Parathyroid adenoma (tissue), 2 donors: ENCODE measurements around the gene ARHGEF3.

Experiments used
- H2AFZ ChIP-seq: fragments of 300-600 bp; sonication (generic); one replicate; pipeline ENCODE4 v1.7.0; 2017; ENCODE audit warnings: antibody characterized with exemption, mild to moderate bottlenecking
- H3K27ac ChIP-seq: fragments of 300-600 bp; sonication (generic); one replicate; pipeline ENCODE4 v1.7.0; 2017
- H3K27me3 ChIP-seq: fragments of 300-600 bp; sonication (generic); one replicate; pipeline ENCODE4 v1.7.0; 2017; ENCODE audit warnings: low read length; ENCODE audit not compliant: control insufficient read depth, insufficient read depth
- H3K36me3 ChIP-seq: fragments of 300-600 bp; sonication (generic); one replicate; pipeline ENCODE4 v1.7.0; 2017; ENCODE audit warnings: low read length; ENCODE audit not compliant: control insufficient read depth, insufficient read depth
- H3K4me1 ChIP-seq: fragments of 300-600 bp; sonication (generic); one replicate; pipeline ENCODE4 v1.7.0; 2017; ENCODE audit warnings: control low read depth
- H3K4me2 ChIP-seq: fragments of 300-600 bp; sonication (generic); one replicate; pipeline ENCODE4 v1.7.0; 2017; ENCODE audit warnings: low read length
- H3K4me3 ChIP-seq: fragments of 300-600 bp; sonication (generic); one replicate; pipeline ENCODE4 v1.7.0; 2017; ENCODE audit warnings: low read depth, low read length
- H3K79me2 ChIP-seq: fragments of 300-600 bp; sonication (generic); one replicate; pipeline ENCODE4 v1.7.0; 2017; ENCODE audit warnings: control low read depth
- H3K9ac ChIP-seq: fragments of 300-600 bp; sonication (generic); one replicate; pipeline ENCODE4 v1.7.0; 2017; ENCODE audit warnings: mild to moderate bottlenecking
- H3K9me3 ChIP-seq: fragments of 300-600 bp; sonication (generic); one replicate; pipeline ENCODE4 v1.7.0; 2017; ENCODE audit warnings: low read length; ENCODE audit not compliant: control insufficient read depth
- CTCF ChIP-seq: fragments of 300-600 bp; sonication (generic); IDR thresholded peaks from one replicate; pipeline ENCODE4 v1.7.0; 2017; ENCODE audit warnings: antibody characterized with exemption, mild to moderate bottlenecking
- donor health status: primary hyperparathyroidism.

ARHGEF3 gene

DNA sequence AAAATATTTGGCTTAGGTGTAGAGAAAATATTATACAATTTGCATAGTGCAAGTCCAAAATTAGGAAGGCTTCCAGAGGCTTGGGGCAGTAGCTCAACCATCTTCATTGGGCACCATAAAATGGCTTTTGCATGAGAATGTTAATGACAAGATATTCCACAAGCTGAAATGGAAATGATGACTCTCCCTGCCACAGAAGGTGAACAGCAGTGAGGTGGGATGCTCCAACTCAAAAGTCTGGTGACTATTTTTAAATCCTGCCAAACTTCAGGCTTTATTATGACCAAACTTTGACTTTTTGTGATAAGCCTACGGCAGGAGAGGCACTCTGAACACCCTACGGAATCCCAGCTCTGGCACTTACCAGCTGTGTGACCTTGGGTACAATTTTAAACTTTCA, 37.6 kb downstream of the ARHGEF3 start:
- Histone ChIP-seq H3K27ac (no peak overlapping the region), H3K4me1 (peaks cover 4% of the 10 kb centered on the region)

DNA sequence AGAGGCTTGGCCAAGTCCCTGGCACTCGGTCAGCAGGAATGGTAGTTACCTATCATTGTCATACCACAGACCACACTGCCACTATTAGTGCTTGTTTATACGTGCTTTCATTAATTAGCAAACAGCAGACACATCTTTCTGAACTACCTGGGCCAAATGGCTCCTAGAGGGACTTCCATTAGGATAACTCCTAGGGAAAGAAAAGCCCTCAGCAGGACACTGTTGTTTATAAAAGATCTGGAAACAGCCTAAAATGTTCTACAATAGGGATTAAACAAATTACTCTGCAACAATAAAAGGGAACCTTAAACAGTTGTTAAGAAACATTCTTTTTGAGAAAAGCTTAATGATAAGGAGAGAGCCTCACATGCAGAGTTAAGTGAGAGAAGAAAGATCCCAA, 38.5 kb downstream of the ARHGEF3 start:
- peaks cover 5% of the 10 kb centered on the region for H3K4me1 ChIP-seq
- H3K36me3 ChIP-seq: no peaks in the 10 kb centered on the region
- H2AFZ ChIP-seq: no peak overlapping the region
- H3K79me2 ChIP-seq: peaks cover 65% of the 10 kb centered on the region
- no peak overlapping the region for H3K4me3 ChIP-seq
- no peak overlapping the region for H3K9ac ChIP-seq
- H3K27me3 ChIP-seq: no peaks in the 10 kb centered on the region
- H3K4me2 ChIP-seq: no peak overlapping the region
- H3K27ac ChIP-seq: no peak overlapping the region
- no peaks in the 10 kb centered on the region for H3K9me3 ChIP-seq
- TF ChIP-seq CTCF: no peak

More for the DNA sequence above, 37.6 kb downstream of the ARHGEF3 start:
- peaks cover 64% of the 10 kb centered on the region for H3K79me2 ChIP-seq
- H2AFZ ChIP-seq: no peak overlapping the region
- no peak overlapping the region for H3K4me3 ChIP-seq
- H3K4me2 ChIP-seq: no peak overlapping the region
- H3K9ac ChIP-seq: no peak overlapping the region
- no peaks in the 10 kb centered on the region for H3K27me3 ChIP-seq
- no peaks in the 10 kb centered on the region for H3K36me3 ChIP-seq
- H3K9me3 ChIP-seq: no peaks in the 10 kb centered on the region
- TF ChIP-seq CTCF: no peak

DNA sequence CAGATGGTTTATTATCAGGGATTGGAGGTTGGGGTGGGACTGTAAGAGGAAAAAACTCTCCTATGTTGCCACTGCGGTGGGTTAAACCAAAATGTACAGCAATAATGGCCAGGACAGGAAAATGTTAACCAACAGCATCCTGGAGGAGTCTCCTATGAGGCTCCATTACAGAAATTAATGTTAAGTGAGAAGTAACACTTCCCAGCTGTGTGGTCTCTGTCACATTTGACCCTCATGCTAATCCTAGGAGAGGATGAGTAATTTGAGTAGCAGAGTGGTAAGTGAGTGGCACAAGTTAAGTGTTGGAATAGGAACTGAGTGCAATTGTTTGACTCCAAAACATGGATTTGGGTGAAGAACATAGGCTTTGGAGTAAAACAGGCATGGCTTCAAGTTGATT, 39.0 kb downstream of the ARHGEF3 start:
- Histone ChIP-seq H3K27me3 (no peaks in the 10 kb centered on the region), H3K9me3 (no peaks in the 10 kb centered on the region), H2AFZ (no peak overlapping the region), H3K4me2 (no peak overlapping the region), H3K79me2 (peaks cover 61% of the 10 kb centered on the region), H3K36me3 (no peaks in the 10 kb centered on the region), H3K9ac (no peak overlapping the region), H3K27ac (no peak overlapping the region), H3K4me3 (no peak overlapping the region), H3K4me1 (peaks cover 5% of the 10 kb centered on the region)
- no peak for TF ChIP-seq CTCF

DNA sequence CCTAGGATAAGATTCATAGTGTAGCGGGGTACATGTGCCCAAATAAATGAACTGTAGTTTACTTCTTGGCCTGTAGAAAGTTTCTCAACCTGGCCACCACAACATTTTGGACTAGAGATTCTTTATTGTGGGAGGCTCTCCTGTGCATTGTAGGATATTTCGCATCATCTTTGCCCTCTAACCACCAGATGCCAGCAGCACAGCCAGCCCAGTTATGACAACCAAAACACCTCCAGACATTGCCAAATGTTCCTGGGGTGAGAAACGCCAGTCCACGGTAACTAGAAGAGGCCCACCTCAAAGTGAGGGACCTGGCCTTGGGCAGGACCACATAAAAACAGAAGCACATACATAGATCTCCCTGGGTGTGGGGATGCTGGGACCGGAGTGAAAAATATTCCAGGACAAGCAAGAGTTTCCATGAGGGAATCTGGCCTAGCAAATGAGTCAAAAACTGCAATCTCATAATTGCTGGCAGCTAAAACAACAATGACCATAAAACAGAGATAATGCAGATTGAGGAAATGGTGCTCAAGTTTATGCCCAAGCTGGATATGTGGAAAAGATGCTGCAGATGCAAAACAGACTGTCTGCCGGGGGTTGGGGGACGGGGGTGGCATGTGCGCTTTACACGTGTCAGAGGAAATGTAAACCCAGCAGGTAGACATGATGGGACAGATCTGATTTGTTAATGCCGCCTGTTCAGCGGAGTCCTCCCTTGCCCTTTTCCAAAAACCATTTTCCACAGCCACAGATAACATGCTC, 39.7 kb downstream of the ARHGEF3 start:
- TF ChIP-seq CTCF: no peak
- Histone ChIP-seq H3K27ac (no peak overlapping the region), H3K4me3 (no peak overlapping the region), H3K4me1 (peaks cover 5% of the 10 kb centered on the region), H3K9me3 (no peaks in the 10 kb centered on the region), H3K27me3 (no peaks in the 10 kb centered on the region), H2AFZ (no peak overlapping the region), H3K79me2 (peaks cover 58% of the 10 kb centered on the region), H3K9ac (no peak overlapping the region), H3K4me2 (no peak overlapping the region), H3K36me3 (no peaks in the 10 kb centered on the region)

DNA sequence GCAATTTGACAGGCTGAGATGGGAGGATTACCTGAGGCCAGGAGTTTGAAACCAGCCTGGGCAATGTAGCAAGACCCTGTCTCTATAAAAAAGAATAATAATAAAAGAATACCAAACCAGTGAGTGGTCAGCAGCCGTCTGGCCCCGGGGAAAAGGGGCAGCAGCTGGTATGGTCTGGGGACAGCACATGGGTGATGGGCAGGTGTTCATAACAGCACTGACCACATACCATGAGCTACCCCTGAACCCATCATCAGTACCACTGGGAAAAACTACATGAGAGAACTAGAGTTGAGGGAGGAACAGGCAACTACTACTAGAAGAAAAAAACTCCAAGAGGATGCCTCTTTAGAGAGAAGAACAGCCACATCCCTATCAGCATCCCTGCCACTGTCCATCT, 40.7 kb downstream of the ARHGEF3 start:
- Histone ChIP-seq H3K27ac (no peak overlapping the region), H3K79me2 (peaks cover 49% of the 10 kb centered on the region), H3K27me3 (no peaks in the 10 kb centered on the region), H3K9ac (no peak overlapping the region), H3K36me3 (no peaks in the 10 kb centered on the region), H3K4me1 (peaks cover 5% of the 10 kb centered on the region), H3K9me3 (no peaks in the 10 kb centered on the region), H3K4me2 (no peak overlapping the region), H3K4me3 (no peak overlapping the region), H2AFZ (no peak overlapping the region)
- TF ChIP-seq CTCF: no peak
